H1 (cell line): ENCODE results near the gene SPTBN1. TPM values are rescaled to one million over a fixed set of nuclear protein-coding genes. Genes with fewer than 3 reads are reported as not detected.

ENCODE experiments used
- CTCF ChIA-PET: fragments of 300-600 bp; sonication (Branson Sonifier 250); formaldehyde crosslinking; loops from one replicate; lab custom pipeline; 2021; ENCODE audit not compliant: partially characterized antibody; lab: Charles Lee
- POLR2A ChIA-PET: fragments of 300-600 bp; sonication (Branson Sonifier 250); formaldehyde crosslinking; loops from one replicate; lab custom pipeline; 2021; ENCODE audit warnings: inconsistent platforms; ENCODE audit not compliant: partially characterized antibody; lab: Charles Lee
- DNase-seq, 2 experiments: peaks; one replicate each; pipeline versions ENCODE4 v3.0.0 to v3.0.0-alpha.2; 2010 to 2022; ENCODE audit warnings: low spot score in 2 of 2, low read depth in 1 of 2, mixed read lengths in 1 of 2
- FAIRE-seq: peaks from 2 replicates; lab custom pipeline; 2011; peaks lifted over from hg19 to GRCh38; lab: Jason Lieb, UNC
- H2AFZ ChIP-seq: 2 replicates; pipeline ENCODE4 v1.8.1; 2012; ENCODE audit warnings: low read length, inconsistent platforms
- H2AK5ac ChIP-seq: 2 replicates; pipeline ENCODE4 v1.6.1; 2013; ENCODE audit warnings: low read depth, low read length
- H2BK120ac ChIP-seq: replicated peaks from 2 replicates; pipeline ENCODE3; 2013; ENCODE audit warnings: low read depth, low read length, inconsistent platforms
- H2BK12ac ChIP-seq: 2 replicates; pipeline ENCODE4 v1.6.1; 2013; ENCODE audit warnings: low read depth, low read length
- H2BK15ac ChIP-seq: 2 replicates; pipeline ENCODE4 v1.6.1; 2013; ENCODE audit warnings: low read length
- H2BK20ac ChIP-seq: 2 replicates; pipeline ENCODE4 v1.6.1; 2013; ENCODE audit warnings: low read length
- H2BK5ac ChIP-seq: 2 replicates; pipeline ENCODE4 v1.6.1; 2013; ENCODE audit warnings: low read depth, low read length
- H3K14ac ChIP-seq: 2 replicates; pipeline ENCODE4 v1.6.1; 2013; ENCODE audit warnings: inconsistent platforms; ENCODE audit not compliant: insufficient read length
- H3K18ac ChIP-seq: 2 replicates; pipeline ENCODE4 v1.6.1; 2013; ENCODE audit warnings: low read length; ENCODE audit errors: extremely low read depth
- H3K23ac ChIP-seq: 2 replicates; pipeline ENCODE4 v1.6.1; 2013; ENCODE audit warnings: inconsistent platforms; ENCODE audit not compliant: insufficient read length
- H3K23me2 ChIP-seq: 2 replicates; pipeline ENCODE4 v1.6.1; 2013; ENCODE audit warnings: low read depth, low read length
- H3K27ac ChIP-seq: 2 replicates; pipeline ENCODE4 v1.6.1; 2011; ENCODE audit warnings: low read depth, low read length, inconsistent platforms
- H3K27me3 ChIP-seq, 4 experiments: replicated peaks in 1 of 4; 1 replicate in 1 of 4; 2 replicates in 3 of 4; pipeline versions ENCODE4 v1.6.1 to v1.8.1; 2011 to 2013; ENCODE audit warnings: low read length in 3 of 4, mild to moderate bottlenecking in 3 of 4, inconsistent platforms in 2 of 4, mixed read lengths in 2 of 4, moderate library complexity in 1 of 4; ENCODE audit not compliant: control insufficient read depth in 3 of 4, insufficient read depth in 3 of 4; ENCODE audit errors: extremely low read depth in 1 of 4
- H3K36me3 ChIP-seq, 4 experiments: 2 replicates each; pipeline versions ENCODE4 v1.6.1 to v1.8.1; 2011 to 2013; ENCODE audit warnings: mild to moderate bottlenecking in 4 of 4, low read length in 3 of 4, moderate library complexity in 2 of 4, control low read depth in 1 of 4, inconsistent platforms in 1 of 4; ENCODE audit not compliant: insufficient read depth in 4 of 4, control insufficient read depth in 2 of 4
- H3K4ac ChIP-seq: replicated peaks from 2 replicates; pipeline ENCODE3; 2013; ENCODE audit warnings: low read length, low read depth, mixed read lengths, inconsistent platforms; ENCODE audit not compliant: insufficient read length
- H3K4me1 ChIP-seq, 4 experiments: replicated peaks in 1 of 4; 1 replicate in 1 of 4; 2 replicates in 3 of 4; pipeline versions ENCODE4 v1.6.1 to v1.8.1; 2011 to 2013; ENCODE audit warnings: low read length in 3 of 4, inconsistent platforms in 2 of 4, mixed read lengths in 1 of 4; ENCODE audit not compliant: insufficient read depth in 4 of 4, control insufficient read depth in 3 of 4
- H3K4me2 ChIP-seq, 2 experiments: 2 replicates each; pipeline versions ENCODE4 v1.6.1 to v1.8.1; 2011 to 2013; ENCODE audit warnings: low read depth in 2 of 2, low read length in 2 of 2, control low read depth in 1 of 2, inconsistent platforms in 1 of 2, mild to moderate bottlenecking in 1 of 2; ENCODE audit not compliant: insufficient read depth in 1 of 2
- H3K4me3 ChIP-seq, 4 experiments: fragments of 200-600, 300-600 bp in 1 of 4; sonication (generic), shearing (Covaris generic), sonication (Bioruptor Twin) in 1 of 4; 2 replicates each; pipeline versions ENCODE4 v1.5.1 to v1.8.1; 2011 to 2016; ENCODE audit warnings: low read length in 4 of 4, low read depth in 3 of 4, control low read depth in 2 of 4, inconsistent platforms in 2 of 4, mild to moderate bottlenecking in 2 of 4, mixed read lengths in 1 of 4, moderate library complexity in 1 of 4; ENCODE audit not compliant: insufficient read depth in 2 of 4; ENCODE audit errors: extremely low read depth in 1 of 4
- H3K56ac ChIP-seq: replicated peaks from 2 replicates; pipeline ENCODE3; 2013; ENCODE audit warnings: low read depth, mild to moderate bottlenecking, mixed read lengths, low read length, inconsistent platforms; ENCODE audit not compliant: insufficient read length
- H3K79me1 ChIP-seq: 2 replicates; pipeline ENCODE4 v1.6.1; 2013; ENCODE audit warnings: low read depth, low read length, control low read depth
- H3K79me2 ChIP-seq, 2 experiments: 2 replicates each; pipeline versions ENCODE4 v1.6.1 to v1.8.1; 2012 to 2013; ENCODE audit warnings: low read length in 2 of 2, mild to moderate bottlenecking in 2 of 2, inconsistent platforms in 1 of 2; ENCODE audit not compliant: insufficient read depth in 2 of 2, control insufficient read depth in 1 of 2
- H3K9ac ChIP-seq, 4 experiments: replicated peaks in 1 of 4; 1 replicate in 1 of 4; 2 replicates in 3 of 4; pipeline versions ENCODE4 v1.6.1 to v1.8.1; 2011 to 2013; ENCODE audit warnings: low read depth in 3 of 4, low read length in 3 of 4, control low read depth in 2 of 4, mild to moderate bottlenecking in 2 of 4, moderate library complexity in 2 of 4, inconsistent platforms in 1 of 4; ENCODE audit errors: extremely low read depth in 1 of 4
- H3K9me3 ChIP-seq, 2 experiments: 2 replicates each; pipeline versions ENCODE4 v1.6.1 to v1.8.1; 2012 to 2013; ENCODE audit warnings: mild to moderate bottlenecking in 2 of 2, moderate library complexity in 2 of 2, control low read depth in 1 of 2, inconsistent platforms in 1 of 2, low read depth in 1 of 2, low read length in 1 of 2, mixed read lengths in 1 of 2; ENCODE audit not compliant: insufficient read depth in 2 of 2
- H4K20me1 ChIP-seq, 2 experiments: replicated peaks in 1 of 2; 2 replicates each; pipeline versions ENCODE3 to v1.8.1; 2011 to 2013; ENCODE audit warnings: inconsistent platforms in 2 of 2, low read length in 2 of 2, mild to moderate bottlenecking in 1 of 2; ENCODE audit not compliant: insufficient read depth in 2 of 2, control insufficient read depth in 1 of 2
- H4K5ac ChIP-seq: 2 replicates; pipeline ENCODE4 v1.6.1; 2013; ENCODE audit warnings: low read length, low read depth, mixed read lengths, inconsistent platforms; ENCODE audit not compliant: insufficient read length
- H4K8ac ChIP-seq: 2 replicates; pipeline ENCODE4 v1.8.0; 2013; ENCODE audit warnings: mild to moderate bottlenecking, moderate library complexity, low read length, inconsistent platforms; ENCODE audit not compliant: insufficient read depth; ENCODE audit errors: extremely low read depth
- H4K91ac ChIP-seq: replicated peaks from 2 replicates; pipeline ENCODE3; 2013; ENCODE audit warnings: low read length, mixed read lengths, inconsistent platforms; ENCODE audit not compliant: insufficient read length
- ASH2L ChIP-seq: fragments of 200-600, 300-600 bp; sonication (generic); IDR thresholded peaks from one replicate; pipeline ENCODE4 v1.7.1; 2017; ENCODE audit warnings: low read length
- CTBP2 ChIP-seq: IDR thresholded peaks from 2 replicates; pipeline ENCODE4 v1.7.0; 2011; ENCODE audit warnings: borderline replicate concordance, mild to moderate bottlenecking, moderate library complexity, mixed read lengths, low read length; ENCODE audit not compliant: insufficient read depth, insufficient read length
- GABPA ChIP-seq: IDR thresholded peaks from 2 replicates; pipeline ENCODE4 v1.6.1; 2011; ENCODE audit warnings: mild to moderate bottlenecking, low read length, moderate library complexity, borderline replicate concordance; ENCODE audit not compliant: insufficient read depth
- HDAC2 ChIP-seq, 2 experiments: fragments of 300-600 bp in 1 of 2; sonication (generic) in 1 of 2; IDR thresholded peaks; 2 replicates each; pipeline ENCODE4 v1.6.1; 2011 to 2012; ENCODE audit warnings: low read depth in 2 of 2, low read length in 2 of 2, mild to moderate bottlenecking in 2 of 2, moderate library complexity in 2 of 2, borderline replicate concordance in 1 of 2, inconsistent platforms in 1 of 2
- KDM1A ChIP-seq: fragments of 200-600, 300-600 bp; sonication (generic); IDR thresholded peaks from 2 replicates; pipeline ENCODE4 v1.7.1; 2016; ENCODE audit warnings: mild to moderate bottlenecking, low read length, borderline replicate concordance
- KDM5A ChIP-seq: fragments of 200-600 bp; IDR thresholded peaks from 2 replicates; pipeline ENCODE4 v1.7.1; 2012; ENCODE audit warnings: mild to moderate bottlenecking, low read length, inconsistent platforms, mixed read lengths
- MAFK ChIP-seq: IDR thresholded peaks from 2 replicates; pipeline ENCODE4 v1.6.1; 2012; ENCODE audit warnings: low read depth, mild to moderate bottlenecking, improper control_type of control experiment, low read length
- NRF1 ChIP-seq: IDR thresholded peaks from 2 replicates; pipeline ENCODE4 v1.6.1; 2011; ENCODE audit warnings: mild to moderate bottlenecking, low read depth, low read length, improper control_type of control experiment
- POLR2A ChIP-seq, 2 experiments: IDR thresholded peaks; 1 replicate in 1 of 2; 2 replicates in 1 of 2; pipeline ENCODE4 v1.6.1; 2011; ENCODE audit warnings: low read depth in 2 of 2, low read length in 2 of 2, mild to moderate bottlenecking in 2 of 2; ENCODE audit errors: control extremely low read depth in 1 of 2
- RXRA ChIP-seq: IDR thresholded peaks from 2 replicates; pipeline ENCODE4 v1.6.1; 2011; ENCODE audit warnings: low read depth, mild to moderate bottlenecking, low read length, moderate library complexity; ENCODE audit not compliant: insufficient read depth
- SP1 ChIP-seq: IDR thresholded peaks from 2 replicates; pipeline ENCODE4 v1.6.1; 2011; ENCODE audit warnings: low read depth, low read length
- TAF1 ChIP-seq: IDR thresholded peaks from 2 replicates; pipeline ENCODE4 v1.6.1; 2011; ENCODE audit warnings: mild to moderate bottlenecking, low read depth, low read length
- TCF12 ChIP-seq: IDR thresholded peaks from 2 replicates; pipeline ENCODE4 v1.6.1; 2011; ENCODE audit warnings: low read depth, mild to moderate bottlenecking, low read length
- TEAD4 ChIP-seq: IDR thresholded peaks from 2 replicates; pipeline ENCODE4 v1.6.1; 2012; ENCODE audit warnings: low read depth, low read length, inconsistent platforms, mixed read lengths
- ZNF274 ChIP-seq: IDR thresholded peaks from 2 replicates; pipeline ENCODE4 v1.7.0; 2012; ENCODE audit warnings: low read length, borderline replicate concordance; ENCODE audit errors: extremely low read depth
- WGBS, 2 experiments: shearing (Covaris generic) in 1 of 2; methylation state at CpG; one replicate each; pipeline versions ENCODE4 v1.1.6 to v1.1.7; 2013 to 2015; ENCODE audit warnings: low lambda C conversion rate in 2 of 2, mixed read lengths in 2 of 2, inconsistent platforms in 1 of 2, low coverage in 1 of 2, missing lambda C conversion rate in 1 of 2; ENCODE audit not compliant: insufficient replicate concordance in 2 of 2, insufficient coverage in 1 of 2, insufficient read length in 1 of 2; ENCODE audit errors: extremely low coverage in 1 of 2, missing lambda C conversion rate in 1 of 2; 5-methylcytosine and 5-hydroxymethylcytosine counted together
- polyA plus RNA-seq, 7 experiments: library from polyadenylated mRNA; depleted of rRNA in 3 of 7; stranded (reverse) in 5 of 7; unstranded in 2 of 7; fragments of >200 nt in 5 of 7; fragments of 200-250 nt in 2 of 7; gene quantifications; 1 replicate in 5 of 7; 2 replicates in 1 of 7; 4 replicates in 1 of 7; pipeline versions ENCODE4 v1.2.1 to v1.2.3, GENCODE V29; 2011 to 2013; ENCODE audit warnings: missing spikeins in 2 of 7, mixed read lengths in 2 of 7
- total RNA-seq: library from RNA; stranded (reverse); fragmentation: NEBNext Ultra II Directional; extraction: Animal tissue kit (Norgen Biotek cat#: 25700); gene quantifications from 2 replicates; pipeline ENCODE4 v1.2.1, GENCODE V29; 2021

SPTBN1 gene
- total and polyA plus RNA-seq, 2 of the 8 experiments (the other 6 are each of a cell fraction or from before 2014, with no cell fraction given): 31.8 to 180 TPM

DNA sequence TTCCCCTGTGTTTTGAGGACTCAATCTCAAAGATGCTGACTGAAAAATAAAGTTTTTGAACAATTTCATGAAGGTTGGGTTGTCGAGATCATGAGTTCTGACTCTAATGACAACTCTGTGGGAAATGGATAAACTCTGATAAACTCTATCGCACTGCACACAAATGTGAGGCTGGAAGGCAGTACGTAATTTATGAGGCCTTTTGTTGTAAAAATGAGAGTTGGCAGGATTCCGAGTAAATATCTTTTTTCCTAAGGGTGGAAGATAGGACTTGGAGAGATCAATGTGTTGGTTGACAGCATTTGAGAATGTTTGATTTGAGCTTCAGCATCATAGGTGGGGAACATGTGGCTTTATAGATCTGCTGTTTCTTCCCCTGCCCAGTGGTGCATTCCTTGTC is 90.4 kb downstream of the SPTBN1 start:
- Histone ChIP-seq H3K27me3 (no peaks in the 10 kb centered on the region), H3K4me3 (no peak overlapping the region), H3K56ac (no peak overlapping the region), H4K5ac (no peak overlapping the region), H3K14ac (no peak overlapping the region), H3K9me3 (no peaks in the 10 kb centered on the region), H3K27ac (no peak overlapping the region), H2BK120ac (no peak overlapping the region), H4K20me1 (peaks cover 2% of the 10 kb centered on the region in 2 experiments), H2AFZ (no peak overlapping the region), H3K4me2 (no peak overlapping the region), H2AK5ac (no peak overlapping the region), H4K91ac (no peak overlapping the region), H3K79me1 (no peaks in the 10 kb centered on the region; the same call in 1 of the 2 replicates), H4K8ac (no peak overlapping the region), H2BK12ac (no peak overlapping the region), H3K36me3 (no peaks in the 10 kb centered on the region), H3K18ac (no peak overlapping the region), H3K4me1 (peaks cover 2 to 7% (median 5%) of the 10 kb centered on the region in 4 experiments; a peak in 4 of 7 replicates), H3K23me2 (no peaks in the 10 kb centered on the region; the same call in 1 of the 2 replicates), H2BK5ac (no peak overlapping the region), H2BK20ac (no peak overlapping the region), H3K4ac (no peak overlapping the region), H3K23ac (no peak overlapping the region), H2BK15ac (no peak overlapping the region), H3K9ac (no peak overlapping the region), H3K79me2 (no peaks in the 10 kb centered on the region)
- POLR2A ChIA-PET: interaction anchor here (5.3 kb wide), 1 partner anchor 13 kb away, joined by 28 read pairs; no protein-coding TSS in a partner anchor
- WGBS, 2 experiments: 96% methylated on average over 4 of the region's 4 CpGs; no CpG with 5 or more reads in 1 of the 2 experiments
- FAIRE-seq (no peak), DNase-seq (no peak)
- CTCF ChIA-PET: interaction anchor here (1.1 to 2.7 kb wide), 3 partner anchors 12 to 440 kb away, joined by 3 to 16 read pairs (median 4); no protein-coding TSS in a partner anchor
- no peak for TF ChIP-seq KDM1A
- no peak for TF ChIP-seq CTBP2
- no peak for TF ChIP-seq ZNF274
- TF ChIP-seq POLR2A (IDR thresholded peaks at IDR 0.05; ENCODE audit: control extremely low read depth in 1 of 2, low read depth in 2 of 2, low read length in 2 of 2): no peak
- no peak for TF ChIP-seq ASH2L
- TF ChIP-seq RXRA: no peak
- no peak for TF ChIP-seq KDM5A
- TF ChIP-seq HDAC2 (IDR thresholded peaks at IDR 0.05; ENCODE audit: borderline replicate concordance in 1 of 2, low read depth in 2 of 2, low read length in 2 of 2): no peak
- no peak for TF ChIP-seq TAF1
- TF ChIP-seq SP1: no peak
- TF ChIP-seq TEAD4: no peak
- TF ChIP-seq MAFK: no peak
- TF ChIP-seq TCF12: no peak
- no peak for TF ChIP-seq NRF1
- TF ChIP-seq GABPA: no peak
